Activated CD4-positive, alpha-beta T cell treated with anti-CD3 and anti-CD28 coated beads, Interleukin-2, Interleukin-4, amounts not matched to agents 100 ng/mL and 50 ng/mL, durations not matched to agents 16 hours and 8 hours (primary cell): ENCODE results near the gene AAMP.

Experiments used
- DNase-seq: peaks from one replicate; pipeline ENCODE4 v3.0.0-alpha.2; 2020; ENCODE audit warnings: low spot score

The AAMP gene

DNA sequence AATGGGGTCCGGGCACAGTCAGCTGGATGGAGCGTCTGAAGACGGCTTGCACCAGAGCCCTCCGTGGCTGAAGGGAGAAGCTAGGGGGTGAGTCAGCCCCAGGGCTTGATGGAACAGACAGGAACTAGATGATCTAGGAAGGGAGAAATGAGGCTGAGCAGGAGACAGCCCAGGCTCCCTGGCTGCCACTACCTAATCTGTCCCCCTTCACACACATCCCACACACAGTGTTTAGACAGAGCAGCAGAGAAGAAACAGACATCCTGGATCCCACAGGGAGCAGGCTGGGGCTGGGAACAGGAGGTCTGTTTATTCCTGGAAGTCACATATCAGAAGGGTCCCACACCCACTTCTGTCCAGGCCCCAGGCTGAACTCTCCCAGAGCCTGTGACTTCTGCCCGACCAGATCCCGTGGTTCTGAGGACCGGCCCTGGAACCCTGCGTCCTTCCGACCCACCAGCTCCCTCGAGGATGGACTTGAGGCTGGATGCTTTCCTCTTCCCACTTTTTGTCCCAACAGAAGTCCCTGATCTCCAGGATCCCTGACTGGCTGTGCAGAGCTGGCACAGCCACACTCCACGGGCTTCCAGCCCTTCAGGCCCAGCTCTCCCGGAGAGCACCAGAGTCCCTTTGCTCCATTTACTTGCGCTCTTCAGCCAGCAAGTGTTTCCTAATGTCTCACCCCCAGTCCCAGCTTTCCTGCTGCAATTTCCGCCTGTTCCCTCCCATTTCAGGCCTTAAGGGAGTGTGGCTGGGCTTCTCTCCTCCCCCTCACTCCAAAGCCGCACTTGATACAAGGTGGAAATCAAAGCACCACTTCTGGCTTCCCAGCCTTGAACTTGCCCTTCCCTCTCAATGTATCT lies 10.6 kb downstream of the AAMP start:
- DNase-seq: no peak

DNA sequence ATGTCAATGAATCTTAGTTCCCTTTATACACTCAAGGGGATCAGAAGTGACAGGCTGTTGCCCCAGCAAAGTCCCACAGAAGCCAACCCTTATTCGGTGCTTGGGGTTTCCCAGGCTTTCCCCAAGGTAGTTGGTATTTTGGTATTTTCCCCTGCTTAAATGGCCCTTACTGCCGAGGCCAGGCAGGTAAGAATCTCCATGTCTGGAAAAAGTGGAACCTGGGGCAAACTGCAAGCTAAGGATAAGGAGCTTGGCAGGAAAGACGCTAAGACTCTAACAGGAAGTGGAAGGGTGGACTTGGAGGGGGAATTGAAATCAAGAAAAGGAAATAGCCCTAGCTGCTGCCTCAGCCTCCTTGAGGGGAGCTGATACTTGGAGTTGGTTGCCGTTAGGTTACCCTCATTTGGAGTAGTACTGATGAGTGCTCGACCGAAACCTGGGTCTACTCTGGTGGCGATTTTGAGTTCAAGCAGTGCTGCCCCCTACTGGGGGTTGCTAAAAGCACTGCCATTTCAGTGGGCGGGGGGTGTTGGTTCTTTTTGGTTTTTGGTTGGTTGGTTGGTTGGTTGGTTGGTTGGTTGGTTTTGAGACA lies 12.5 kb downstream of the AAMP start:
- DNase-seq: peak; percentile 71

- no peak for DNase-seq
Measured at GRCh38 chr2:218256612-218257350, 13.2 kb downstream of the AAMP start.

DNA sequence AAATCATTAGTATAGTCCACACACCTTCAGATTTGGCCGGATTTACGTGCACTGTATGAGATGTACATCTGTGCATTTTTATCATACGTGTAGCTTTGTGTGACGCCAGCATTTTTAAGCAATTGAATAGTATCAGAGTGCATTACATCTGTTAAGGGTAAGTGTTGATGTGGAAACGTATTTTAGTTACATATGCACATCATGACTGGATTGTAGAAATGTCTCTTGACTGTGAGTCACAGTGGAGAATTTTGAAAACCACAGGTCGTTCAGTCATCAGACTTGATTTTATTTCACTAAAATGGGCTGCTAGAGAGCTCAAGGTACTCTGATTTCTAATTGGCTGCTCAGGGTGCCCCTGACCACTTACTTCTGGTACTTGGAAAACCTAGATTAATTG lies 14.5 kb downstream of the AAMP start:
- no peak for DNase-seq

- no peak for DNase-seq
Measured at GRCh38 chr2:218253232-218253625, 16.7 kb downstream of the AAMP start.

GRCh38 chr2:218252509-218253231 lies 17.3 kb downstream of the AAMP start:
- no peak for DNase-seq

GRCh38 chr2:218249691-218250090 lies 20.2 kb downstream of the AAMP start:
- DNase-seq: no peak

- no peak for DNase-seq
Measured at GRCh38 chr2:218245214-218245613, 24.7 kb downstream of the AAMP start.

GRCh38 chr2:218244665-218245064 lies 25.3 kb downstream of the AAMP start:
- DNase-seq: no peak

GRCh38 chr2:218244204-218244603 lies 25.7 kb downstream of the AAMP start:
- DNase-seq: no peak

DNA sequence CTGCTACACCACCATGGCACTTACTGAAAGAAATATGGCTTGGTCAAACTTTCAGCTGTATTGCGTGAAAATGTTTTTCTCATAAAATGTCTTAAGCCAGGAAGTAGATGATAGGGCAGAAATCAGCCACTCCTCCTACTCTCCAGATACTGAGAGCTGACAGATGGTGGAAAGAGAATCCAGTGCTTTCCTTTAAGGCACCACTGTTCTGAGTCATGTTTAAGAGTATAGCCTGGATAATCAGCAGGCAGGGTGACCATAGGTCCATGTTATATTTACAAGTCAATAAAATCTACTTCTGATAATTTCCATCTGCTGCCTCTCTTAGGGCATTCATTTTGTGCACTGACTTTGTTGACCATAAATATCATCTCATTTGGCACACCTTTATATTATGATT lies 31.1 kb downstream of the AAMP start:
- no peak for DNase-seq

- DNase-seq: no peak
Measured at GRCh38 chr2:218236829-218237228, 33.1 kb downstream of the AAMP start.

GRCh38 chr2:218235017-218235416 lies 34.9 kb downstream of the AAMP start:
- no peak for DNase-seq

GRCh38 chr2:218234521-218234920 lies 35.4 kb downstream of the AAMP start:
- no peak for DNase-seq

DNA sequence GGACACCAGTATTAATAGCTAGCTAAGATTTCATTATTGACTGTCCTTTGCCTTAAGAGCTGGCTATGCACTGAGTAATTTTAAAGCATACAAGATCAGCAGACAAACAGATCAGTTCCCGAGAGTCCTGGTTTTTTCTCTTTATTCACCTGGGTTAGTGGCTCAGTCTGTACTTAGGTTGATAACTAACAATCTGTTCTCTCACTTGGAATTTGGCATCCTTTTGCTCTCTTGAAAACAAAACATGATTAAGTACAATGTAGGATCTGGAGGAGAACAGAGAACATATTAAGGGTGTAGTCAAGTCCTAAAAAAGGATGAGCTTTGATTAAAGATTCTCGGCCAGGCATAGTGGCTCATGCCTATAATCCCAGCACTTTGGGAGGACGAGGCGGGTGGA lies 36.4 kb downstream of the AAMP start:
- DNase-seq: no peak

DNA sequence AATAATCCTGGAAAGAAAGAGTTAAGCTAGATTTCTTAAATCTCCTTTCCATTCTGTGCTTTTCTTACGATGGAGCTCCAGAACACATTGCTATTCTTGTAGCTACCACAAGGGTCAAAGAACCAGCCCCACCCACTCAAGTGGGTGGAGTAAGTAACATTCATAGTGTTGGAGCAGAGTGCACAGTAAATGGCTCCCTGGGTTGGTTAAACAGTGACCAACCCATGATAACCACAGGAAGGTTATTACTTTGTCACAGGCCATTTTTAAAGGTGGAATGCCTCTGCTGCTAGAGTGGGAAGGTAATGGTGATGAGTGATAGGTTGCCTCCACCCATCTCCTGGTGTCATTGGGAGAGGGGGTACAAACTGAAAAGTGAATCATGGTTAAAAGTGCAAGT lies 39.1 kb downstream of the AAMP start:
- DNase-seq: peak; percentile 63

DNA sequence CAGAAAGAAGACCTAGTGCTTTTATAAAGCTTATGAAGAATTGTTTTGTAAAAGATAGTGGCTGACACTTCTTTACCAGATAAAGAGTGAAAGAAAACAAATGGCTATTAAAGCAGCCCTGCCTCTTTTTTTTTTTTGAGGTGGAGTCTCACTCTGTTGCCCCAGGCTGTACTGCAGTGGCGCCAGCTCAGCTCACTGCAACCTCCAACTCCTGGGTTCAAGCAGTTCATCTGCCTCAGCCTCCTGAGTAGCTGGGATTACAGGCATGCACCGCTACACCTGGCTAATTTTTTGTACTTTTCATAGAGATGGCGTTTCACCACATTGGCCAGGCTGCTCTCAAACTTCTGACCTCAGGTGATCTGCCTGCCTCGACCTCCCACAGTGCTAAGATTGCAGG lies 40.1 kb downstream of the AAMP start:
- peak; percentile 31 for DNase-seq

GRCh38 chr2:218229239-218229638 lies 40.7 kb downstream of the AAMP start:
- DNase-seq: peak; percentile 86

- DNase-seq: no peak
Measured at GRCh38 chr2:218228366-218229090, 41.4 kb downstream of the AAMP start.

- no peak for DNase-seq
Measured at GRCh38 chr2:218226903-218227302, 43.0 kb downstream of the AAMP start.

- no peak for DNase-seq
Measured at GRCh38 chr2:218224186-218224585, 45.8 kb downstream of the AAMP start.

- peak; percentile 46 for DNase-seq
Measured at GRCh38 chr2:218223046-218223445, 46.9 kb downstream of the AAMP start.
